ENCODE results near the gene PPFIA3.
A peak's percentile ranks its signal among the peaks of the same experiment; 100 is the strongest.
"Not testable (repeated sequence)": the region's sequence is repeated elsewhere in the genome, so short reads cannot be mapped to it uniquely, and the experiment has no call there.

Gene PPFIA3

GRCh38 chr19:49182010-49182847 is 62.9 kb downstream of the PPFIA3 start:
- H3K27me3 ChIP-seq (ENCODE audit: control insufficient read depth in 2 of 2, insufficient read depth in 2 of 2, low read length in 2 of 2); H3K9me3 ChIP-seq (ENCODE audit: control insufficient read depth in 2 of 2, low read length in 2 of 2); H3K27ac ChIP-seq (ENCODE audit: low read depth in 2 of 2, low read length in 2 of 2); H3K9ac ChIP-seq (ENCODE audit: low read depth in 1 of 2, low read length in 2 of 2); H3K4me1 ChIP-seq (ENCODE audit: control insufficient read depth in 2 of 2, insufficient read depth in 2 of 2, low read length in 2 of 2); H3K4me3 ChIP-seq (ENCODE audit: low read length in 2 of 2): not testable (repeated sequence)
- H3K36me3 ChIP-seq (ENCODE audit: control insufficient read depth in 2 of 2, insufficient read depth in 2 of 2, low read length in 2 of 2): peaks cover 48 to 60% of the 10 kb centered on the region in 2 donors

- Histone ChIP-seq H3K4me3 (ENCODE audit: low read length in 2 of 2) (no peak overlapping the region), H3K36me3 (ENCODE audit: control insufficient read depth in 2 of 2, insufficient read depth in 2 of 2, low read length in 2 of 2) (peaks cover 42 to 58% of the 10 kb centered on the region in 2 donors), H3K4me1 (ENCODE audit: control insufficient read depth in 2 of 2, insufficient read depth in 2 of 2, low read length in 2 of 2) (no peaks in the 10 kb centered on the region), H3K9me3 (ENCODE audit: control insufficient read depth in 2 of 2, low read length in 2 of 2) (no peaks in the 10 kb centered on the region), H3K27ac (ENCODE audit: low read depth in 2 of 2, low read length in 2 of 2) (no peak overlapping the region), H3K27me3 (ENCODE audit: control insufficient read depth in 2 of 2, insufficient read depth in 2 of 2, low read length in 2 of 2) (no peaks in the 10 kb centered on the region), H3K9ac (ENCODE audit: low read depth in 1 of 2, low read length in 2 of 2) (no peak overlapping the region)
Observed at GRCh38 chr19:49182848-49183375, 63.6 kb downstream of the PPFIA3 start.

GRCh38 chr19:49186108-49186507 is 66.8 kb downstream of the PPFIA3 start:
- H3K9ac ChIP-seq (ENCODE audit: low read depth in 1 of 2, low read length in 2 of 2): peak overlapping the region in 1 of 2 donors; percentile 52
- no peaks in the 10 kb centered on the region for H3K4me1 ChIP-seq (ENCODE audit: control insufficient read depth in 2 of 2, insufficient read depth in 2 of 2, low read length in 2 of 2)
- no peaks in the 10 kb centered on the region for H3K9me3 ChIP-seq (ENCODE audit: control insufficient read depth in 2 of 2, low read length in 2 of 2)
- peaks cover 50 to 69% of the 10 kb centered on the region in 2 donors for H3K36me3 ChIP-seq (ENCODE audit: control insufficient read depth in 2 of 2, insufficient read depth in 2 of 2, low read length in 2 of 2)
- H3K27ac ChIP-seq (ENCODE audit: low read depth in 2 of 2, low read length in 2 of 2): peak overlapping the region; percentile 38 to 65
- H3K4me3 ChIP-seq (ENCODE audit: low read length in 2 of 2): no peak overlapping the region
- no peaks in the 10 kb centered on the region for H3K27me3 ChIP-seq (ENCODE audit: control insufficient read depth in 2 of 2, insufficient read depth in 2 of 2, low read length in 2 of 2)

- Histone ChIP-seq H3K9ac (ENCODE audit: low read depth in 1 of 2, low read length in 2 of 2) (no peak overlapping the region), H3K27ac (ENCODE audit: low read depth in 2 of 2, low read length in 2 of 2) (no peak overlapping the region), H3K9me3 (ENCODE audit: control insufficient read depth in 2 of 2, low read length in 2 of 2) (no peaks in the 10 kb centered on the region), H3K4me1 (ENCODE audit: control insufficient read depth in 2 of 2, insufficient read depth in 2 of 2, low read length in 2 of 2) (no peaks in the 10 kb centered on the region), H3K4me3 (ENCODE audit: low read length in 2 of 2) (no peak overlapping the region), H3K27me3 (ENCODE audit: control insufficient read depth in 2 of 2, insufficient read depth in 2 of 2, low read length in 2 of 2) (no peaks in the 10 kb centered on the region), H3K36me3 (ENCODE audit: control insufficient read depth in 2 of 2, insufficient read depth in 2 of 2, low read length in 2 of 2) (peaks cover 50 to 67% of the 10 kb centered on the region in 2 donors)
Observed at GRCh38 chr19:49188626-49189200, 69.4 kb downstream of the PPFIA3 start.

- Histone ChIP-seq H3K27ac (ENCODE audit: low read depth in 2 of 2, low read length in 2 of 2) (no peak overlapping the region), H3K4me3 (ENCODE audit: low read length in 2 of 2) (no peak overlapping the region), H3K27me3 (ENCODE audit: control insufficient read depth in 2 of 2, insufficient read depth in 2 of 2, low read length in 2 of 2) (no peaks in the 10 kb centered on the region), H3K36me3 (ENCODE audit: control insufficient read depth in 2 of 2, insufficient read depth in 2 of 2, low read length in 2 of 2) (peaks cover 54 to 71% of the 10 kb centered on the region in 2 donors), H3K9ac (ENCODE audit: low read depth in 1 of 2, low read length in 2 of 2) (no peak overlapping the region), H3K9me3 (ENCODE audit: control insufficient read depth in 2 of 2, low read length in 2 of 2) (no peaks in the 10 kb centered on the region), H3K4me1 (ENCODE audit: control insufficient read depth in 2 of 2, insufficient read depth in 2 of 2, low read length in 2 of 2) (peaks cover 3 to 5% of the 10 kb centered on the region in 2 donors)
Observed at GRCh38 chr19:49189259-49189658, 69.9 kb downstream of the PPFIA3 start.

- Histone ChIP-seq H3K4me1 (ENCODE audit: control insufficient read depth in 2 of 2, insufficient read depth in 2 of 2, low read length in 2 of 2) (peaks cover 8 to 10% of the 10 kb centered on the region in 2 donors), H3K27me3 (ENCODE audit: control insufficient read depth in 2 of 2, insufficient read depth in 2 of 2, low read length in 2 of 2) (no peaks in the 10 kb centered on the region), H3K9me3 (ENCODE audit: control insufficient read depth in 2 of 2, low read length in 2 of 2) (no peaks in the 10 kb centered on the region), H3K4me3 (ENCODE audit: low read length in 2 of 2) (no peak overlapping the region), H3K36me3 (ENCODE audit: control insufficient read depth in 2 of 2, insufficient read depth in 2 of 2, low read length in 2 of 2) (peaks cover 52 to 64% of the 10 kb centered on the region in 2 donors), H3K27ac (ENCODE audit: low read depth in 2 of 2, low read length in 2 of 2) (no peak overlapping the region), H3K9ac (ENCODE audit: low read depth in 1 of 2, low read length in 2 of 2) (no peak overlapping the region)
Observed at GRCh38 chr19:49190781-49191180, 71.4 kb downstream of the PPFIA3 start.

GRCh38 chr19:49193822-49194394 is 74.6 kb downstream of the PPFIA3 start:
- peaks cover 40 to 48% of the 10 kb centered on the region in 2 donors for H3K36me3 ChIP-seq (ENCODE audit: control insufficient read depth in 2 of 2, insufficient read depth in 2 of 2, low read length in 2 of 2)
- no peaks in the 10 kb centered on the region for H3K9me3 ChIP-seq (ENCODE audit: control insufficient read depth in 2 of 2, low read length in 2 of 2)
- H3K9ac ChIP-seq (ENCODE audit: low read depth in 1 of 2, low read length in 2 of 2): no peak overlapping the region
- H3K27me3 ChIP-seq (ENCODE audit: control insufficient read depth in 2 of 2, insufficient read depth in 2 of 2, low read length in 2 of 2): no peaks in the 10 kb centered on the region
- H3K4me1 ChIP-seq (ENCODE audit: control insufficient read depth in 2 of 2, insufficient read depth in 2 of 2, low read length in 2 of 2): peaks cover 24 to 31% of the 10 kb centered on the region in 2 donors
- no peak overlapping the region for H3K27ac ChIP-seq (ENCODE audit: low read depth in 2 of 2, low read length in 2 of 2)
- H3K4me3 ChIP-seq (ENCODE audit: low read length in 2 of 2): no peak overlapping the region

GRCh38 chr19:49194408-49194807 is 75.1 kb downstream of the PPFIA3 start:
- Histone ChIP-seq H3K27ac (ENCODE audit: low read depth in 2 of 2, low read length in 2 of 2) (no peak overlapping the region), H3K27me3 (ENCODE audit: control insufficient read depth in 2 of 2, insufficient read depth in 2 of 2, low read length in 2 of 2) (no peaks in the 10 kb centered on the region), H3K4me1 (ENCODE audit: control insufficient read depth in 2 of 2, insufficient read depth in 2 of 2, low read length in 2 of 2) (peaks cover 24 to 33% of the 10 kb centered on the region in 2 donors), H3K9me3 (ENCODE audit: control insufficient read depth in 2 of 2, low read length in 2 of 2) (no peaks in the 10 kb centered on the region), H3K36me3 (ENCODE audit: control insufficient read depth in 2 of 2, insufficient read depth in 2 of 2, low read length in 2 of 2) (peaks cover 36 to 43% of the 10 kb centered on the region in 2 donors), H3K9ac (ENCODE audit: low read depth in 1 of 2, low read length in 2 of 2) (no peak overlapping the region), H3K4me3 (ENCODE audit: low read length in 2 of 2) (no peak overlapping the region)

- peak overlapping the region; percentile 24 to 36 for H3K9ac ChIP-seq (ENCODE audit: low read depth in 1 of 2, low read length in 2 of 2)
- no peak overlapping the region for H3K4me3 ChIP-seq (ENCODE audit: low read length in 2 of 2)
Observed at GRCh38 chr19:49196527-49197240, 77.3 kb downstream of the PPFIA3 start.

More at GRCh38 chr19:49196527-49197240, 77.3 kb downstream of the PPFIA3 start:
- no peaks in the 10 kb centered on the region for H3K9me3 ChIP-seq (ENCODE audit: control insufficient read depth in 2 of 2, low read length in 2 of 2)
- H3K27ac ChIP-seq (ENCODE audit: low read depth in 2 of 2, low read length in 2 of 2): peak overlapping the region; percentile 71 to 72
- peaks cover 30 to 45% of the 10 kb centered on the region in 2 donors for H3K4me1 ChIP-seq (ENCODE audit: control insufficient read depth in 2 of 2, insufficient read depth in 2 of 2, low read length in 2 of 2)
- no peaks in the 10 kb centered on the region for H3K27me3 ChIP-seq (ENCODE audit: control insufficient read depth in 2 of 2, insufficient read depth in 2 of 2, low read length in 2 of 2)
- peaks cover 25 to 31% of the 10 kb centered on the region in 2 donors for H3K36me3 ChIP-seq (ENCODE audit: control insufficient read depth in 2 of 2, insufficient read depth in 2 of 2, low read length in 2 of 2)

Data from mucosa of rectum (tissue), 2 donors.